Neural progenitor cell (in vitro differentiated cells): ENCODE results near the gene HS3ST2.

Source experiments
- CTCF ChIP-seq: fragments of 200-600 bp; sonication (generic); IDR thresholded peaks from 2 replicates; pipeline ENCODE4 v1.5.1; 2017; ENCODE audit warnings: antibody characterized with exemption, mild to moderate bottlenecking
- EZH2 ChIP-seq: fragments of 200-600 bp; sonication (generic); IDR thresholded peaks from 2 replicates; pipeline ENCODE4 v1.6.1; 2017; ENCODE audit warnings: antibody characterized with exemption, mild to moderate bottlenecking, moderate library complexity

- TF ChIP-seq CTCF = no peak
- TF ChIP-seq EZH2 = no peak
Measured at GRCh38 chr16:22862046-22862445, 48.1 kb downstream of the HS3ST2 start.
